Measurements from ENCODE around the gene CYTH3.

CYTH3 gene

DNA sequence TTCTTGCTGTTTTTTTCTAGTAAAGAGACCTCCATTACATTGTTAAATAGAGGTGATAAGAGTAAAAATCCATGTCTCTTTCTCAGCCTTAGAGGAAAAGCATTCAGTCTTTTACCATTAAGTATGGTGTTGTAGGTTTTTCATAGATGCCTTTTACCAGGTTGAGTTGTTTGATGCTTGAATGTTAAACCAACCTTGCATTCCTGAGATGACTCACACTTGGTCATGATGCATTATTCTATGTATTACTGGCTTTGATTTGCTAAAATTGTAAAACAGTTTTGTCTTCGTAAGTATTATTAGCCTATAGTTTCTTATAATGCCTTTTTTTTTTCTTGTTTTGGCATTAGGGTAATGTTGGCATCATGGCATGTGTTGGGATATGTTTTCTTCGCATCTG, 151.3 kb downstream of the CYTH3 start:
- in situ Hi-C loops (cut with MboI; ENCODE audit: low sequenced_read_pairs) = no loop called here

DNA sequence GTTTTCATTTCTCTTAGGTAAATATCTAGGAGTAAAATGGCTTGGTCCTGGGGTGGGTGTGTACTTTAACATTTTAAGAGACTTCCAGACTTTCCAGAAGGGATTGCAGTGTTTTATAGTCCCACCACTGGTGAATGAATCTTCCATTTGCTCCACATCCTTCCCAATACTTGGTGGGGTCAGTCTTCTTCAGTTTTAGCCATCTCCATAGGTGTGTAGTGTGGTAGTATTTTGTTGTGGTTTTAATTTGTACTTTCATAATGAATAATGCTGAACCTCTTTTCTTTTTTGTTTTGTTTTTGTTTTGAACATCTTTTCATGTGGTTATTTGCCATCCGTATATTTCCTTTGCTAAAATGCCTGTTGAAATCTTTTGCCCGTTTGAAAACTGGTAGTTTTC, 154.9 kb downstream of the CYTH3 start:
- in situ Hi-C loops (cut with MboI; ENCODE audit: low sequenced_read_pairs) = no loop called here

DNA sequence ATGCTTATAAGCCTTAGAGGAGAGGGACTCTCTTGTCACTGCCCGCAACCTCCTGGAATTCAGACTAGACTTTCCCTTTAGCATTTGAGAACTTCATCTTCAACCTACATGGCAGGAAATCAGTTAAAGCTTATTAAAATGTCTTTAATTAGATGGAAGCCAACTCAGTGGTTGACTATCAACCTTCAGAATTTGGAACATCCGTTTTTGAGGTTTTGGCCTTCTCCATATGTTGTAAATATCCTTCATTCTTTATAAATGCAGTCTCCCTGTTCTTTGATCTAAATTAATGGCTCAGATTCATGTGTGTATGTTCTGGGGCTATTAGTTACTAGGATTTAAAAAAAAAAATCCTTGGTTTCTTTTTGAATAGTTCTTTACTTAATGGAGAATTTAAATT, 156.2 kb downstream of the CYTH3 start:
- in situ Hi-C loops (cut with MboI; ENCODE audit: low sequenced_read_pairs) = no loop called here
